Mesenchymal stem cell (in vitro differentiated cells and primary cell): ENCODE results near the gene MYF6.

Experiments
- DNase-seq: peaks from one replicate; pipeline ENCODE4 v3.0.0-alpha.2; 2013
- H2AFZ ChIP-seq: one replicate; pipeline ENCODE4 v1.6.1; 2013; ENCODE audit warnings: low read depth, mild to moderate bottlenecking, control low read depth, inconsistent platforms, low read length, moderate library complexity
- H2AK5ac ChIP-seq: 2 replicates; pipeline ENCODE4 v1.6.1; 2013; ENCODE audit warnings: low read length, moderate library complexity, mild to moderate bottlenecking, inconsistent platforms; ENCODE audit not compliant: severe bottlenecking
- H2BK120ac ChIP-seq: one replicate; pipeline ENCODE4 v1.6.1; 2013; ENCODE audit warnings: low read depth, mild to moderate bottlenecking, inconsistent platforms, low read length, moderate library complexity
- H2BK12ac ChIP-seq, 2 experiments: one replicate each; pipeline ENCODE4 v1.6.1; 2013; ENCODE audit warnings: inconsistent platforms in 2 of 2, low read length in 2 of 2, mild to moderate bottlenecking in 2 of 2, moderate library complexity in 2 of 2, control low read depth in 1 of 2
- H2BK15ac ChIP-seq: one replicate; pipeline ENCODE4 v1.6.1; 2013; ENCODE audit warnings: mild to moderate bottlenecking, low read depth, inconsistent platforms; ENCODE audit not compliant: poor library complexity, severe bottlenecking
- H2BK5ac ChIP-seq: 2 replicates; pipeline ENCODE4 v1.6.1; 2013; ENCODE audit warnings: low read depth, mild to moderate bottlenecking, low read length, control low read depth, inconsistent platforms; ENCODE audit not compliant: poor library complexity, severe bottlenecking
- H3K14ac ChIP-seq, 2 experiments: one replicate each; pipeline ENCODE4 v1.6.1; 2013; ENCODE audit warnings: inconsistent platforms in 2 of 2, low read length in 2 of 2, control low read depth in 1 of 2, mild to moderate bottlenecking in 1 of 2, moderate library complexity in 1 of 2
- H3K18ac ChIP-seq, 2 experiments: one replicate each; pipeline ENCODE4 v1.6.1; 2013; ENCODE audit warnings: inconsistent platforms in 2 of 2, low read length in 2 of 2, control low read depth in 1 of 2, low read depth in 1 of 2, mild to moderate bottlenecking in 1 of 2
- H3K23ac ChIP-seq, 2 experiments: one replicate each; pipeline ENCODE4 v1.6.1; 2013; ENCODE audit warnings: inconsistent platforms in 2 of 2, low read length in 2 of 2, mild to moderate bottlenecking in 2 of 2, moderate library complexity in 2 of 2, control low read depth in 1 of 2
- H3K27ac ChIP-seq: 2 replicates; pipeline ENCODE4 v1.5.1; 2013; ENCODE audit warnings: mild to moderate bottlenecking, moderate library complexity, low read length, control low read depth, inconsistent platforms; ENCODE audit not compliant: poor library complexity, severe bottlenecking
- H3K27me3 ChIP-seq, 2 experiments: 2 replicates each; pipeline versions ENCODE4 v1.6.1 to v1.7.0; 2013; ENCODE audit warnings: low read length in 2 of 2, mild to moderate bottlenecking in 2 of 2, moderate library complexity in 2 of 2, control low read depth in 1 of 2, inconsistent platforms in 1 of 2; ENCODE audit not compliant: control insufficient read depth in 1 of 2, insufficient read depth in 1 of 2
- H3K36me3 ChIP-seq, 2 experiments: 2 replicates each; pipeline versions ENCODE4 v1.6.1 to v1.7.0; 2013; ENCODE audit warnings: low read length in 2 of 2, control low read depth in 1 of 2, inconsistent platforms in 1 of 2, low read depth in 1 of 2, mild to moderate bottlenecking in 1 of 2; ENCODE audit not compliant: insufficient read depth in 2 of 2, control insufficient read depth in 1 of 2
- H3K4ac ChIP-seq, 2 experiments: one replicate each; pipeline ENCODE4 v1.6.1; 2013; ENCODE audit warnings: inconsistent platforms in 2 of 2, low read length in 2 of 2, mild to moderate bottlenecking in 2 of 2, moderate library complexity in 2 of 2, control low read depth in 1 of 2, low read depth in 1 of 2
- H3K4me1 ChIP-seq: 2 replicates; pipeline ENCODE4 v1.6.1; 2013; ENCODE audit warnings: low read depth, low read length, control low read depth; ENCODE audit not compliant: control insufficient read depth, insufficient read depth
- H3K4me2 ChIP-seq: 2 replicates; pipeline ENCODE4 v1.6.1; 2013; ENCODE audit warnings: low read length, mild to moderate bottlenecking, inconsistent platforms; ENCODE audit not compliant: poor library complexity, severe bottlenecking
- H3K4me3 ChIP-seq, 2 experiments: 2 replicates each; pipeline versions ENCODE4 v1.5.1 to v1.7.0; 2013; ENCODE audit warnings: low read length in 2 of 2, mild to moderate bottlenecking in 2 of 2, control low read depth in 1 of 2, low read depth in 1 of 2; ENCODE audit not compliant: insufficient read depth in 1 of 2
- H3K79me1 ChIP-seq: replicated peaks from 2 replicates; pipeline ENCODE4 v1.6.1; 2013; ENCODE audit warnings: mild to moderate bottlenecking, control low read depth, low read length, inconsistent platforms; ENCODE audit not compliant: poor library complexity, severe bottlenecking
- H3K9ac ChIP-seq: 2 replicates; pipeline ENCODE4 v1.7.0; 2013; ENCODE audit warnings: mild to moderate bottlenecking, low read length, moderate library complexity
- H3K9me3 ChIP-seq: 2 replicates; pipeline ENCODE4 v1.7.0; 2013; ENCODE audit warnings: mild to moderate bottlenecking, low read length; ENCODE audit not compliant: control insufficient read depth
- H4K8ac ChIP-seq: one replicate; pipeline ENCODE4 v1.6.1; 2013; ENCODE audit warnings: inconsistent platforms, mild to moderate bottlenecking, low read length, moderate library complexity
- H4K91ac ChIP-seq: one replicate; pipeline ENCODE4 v1.6.1; 2013; ENCODE audit warnings: mild to moderate bottlenecking, low read length, inconsistent platforms
- WGBS: methylation state at CpG from one replicate; pipeline ENCODE4 v1.1.7; 2013; ENCODE audit warnings: mixed read lengths; 5-methylcytosine and 5-hydroxymethylcytosine counted together

MYF6 gene

GRCh38 chr12:80690513-80690912 is 16.9 kb upstream of the MYF6 start:
- Histone ChIP-seq H2AFZ (no peak overlapping the region), H3K27me3 (no peaks in the 10 kb centered on the region), H3K9ac (no peak overlapping the region), H3K36me3 (no peaks in the 10 kb centered on the region), H3K27ac (no peak overlapping the region), H2BK15ac (no peak overlapping the region), H3K14ac (no peak overlapping the region), H2BK12ac (no peak overlapping the region), H2BK120ac (no peak overlapping the region), H4K91ac (no peak overlapping the region), H3K4me2 (no peak overlapping the region), H3K79me1 (no peaks in the 10 kb centered on the region), H2AK5ac (no peak overlapping the region), H2BK5ac (no peak overlapping the region), H4K8ac (no peak overlapping the region), H3K18ac (no peak overlapping the region), H3K4me3 (no peak overlapping the region), H3K4ac (no peak overlapping the region), H3K23ac (no peak overlapping the region), H3K9me3 (no peaks in the 10 kb centered on the region), H3K4me1 (no peaks in the 10 kb centered on the region)
- WGBS = 100% methylated on average over 1 of the region's 2 CpGs
- no peak for DNase-seq

DNA sequence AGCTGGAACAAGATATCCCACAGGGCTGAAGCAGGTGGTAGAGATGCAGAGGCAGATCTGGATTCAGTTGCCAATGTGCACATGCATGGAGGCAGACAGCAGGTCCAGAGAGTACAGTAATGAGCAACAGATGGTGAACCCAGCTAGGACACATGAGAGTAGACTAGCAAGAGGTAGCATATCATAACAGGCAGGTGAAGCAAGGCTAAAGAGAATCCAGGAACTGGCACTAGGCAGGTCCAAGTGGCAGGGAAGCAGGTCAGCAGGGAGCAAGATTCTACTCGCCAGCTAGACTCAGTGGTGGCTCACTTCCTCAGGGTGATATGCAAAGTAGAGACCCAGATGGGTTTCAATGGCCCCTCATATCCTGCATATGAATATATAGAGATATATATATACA is 15.3 kb upstream of the MYF6 start:
- no peak overlapping the region for H2BK120ac ChIP-seq
- no peak overlapping the region for H3K4me2 ChIP-seq
- no peaks in the 10 kb centered on the region for H3K79me1 ChIP-seq
- H3K27ac ChIP-seq = no peak overlapping the region
- H3K18ac ChIP-seq = no peak overlapping the region
- H4K8ac ChIP-seq = no peak overlapping the region
- no peak overlapping the region for H3K4ac ChIP-seq
- H2BK5ac ChIP-seq = no peak overlapping the region
- H3K4me1 ChIP-seq = no peaks in the 10 kb centered on the region
- no peak overlapping the region for H3K4me3 ChIP-seq
- H3K23ac ChIP-seq = no peak overlapping the region
- WGBS = 78% methylated on average over 1 of the region's 1 CpG
- H2BK15ac ChIP-seq = no peak overlapping the region
- H3K9ac ChIP-seq = no peak overlapping the region
- H2AFZ ChIP-seq = no peak overlapping the region
- H4K91ac ChIP-seq = no peak overlapping the region
- no peaks in the 10 kb centered on the region for H3K9me3 ChIP-seq
- H3K14ac ChIP-seq = no peak overlapping the region
- no peak overlapping the region for H2BK12ac ChIP-seq
- no peak for DNase-seq
- H3K27me3 ChIP-seq = no peaks in the 10 kb centered on the region
- H2AK5ac ChIP-seq = no peak overlapping the region
- no peaks in the 10 kb centered on the region for H3K36me3 ChIP-seq

- Histone ChIP-seq H3K27ac (no peak overlapping the region), H3K79me1 (no peaks in the 10 kb centered on the region), H3K4me3 (no peak overlapping the region), H3K9ac (no peak overlapping the region), H3K4ac (no peak overlapping the region), H4K8ac (no peak overlapping the region), H3K9me3 (no peaks in the 10 kb centered on the region), H2AFZ (no peak overlapping the region), H2AK5ac (no peak overlapping the region), H3K4me1 (no peaks in the 10 kb centered on the region), H3K27me3 (no peaks in the 10 kb centered on the region), H3K18ac (no peak overlapping the region), H2BK5ac (no peak overlapping the region), H2BK12ac (no peak overlapping the region), H3K14ac (no peak overlapping the region), H4K91ac (no peak overlapping the region), H3K4me2 (no peak overlapping the region), H3K36me3 (no peaks in the 10 kb centered on the region), H3K23ac (no peak overlapping the region), H2BK120ac (no peak overlapping the region), H2BK15ac (no peak overlapping the region)
- no peak for DNase-seq
- 59% methylated on average over 1 of the region's 2 CpGs for WGBS
Observed at GRCh38 chr12:80697270-80697887, 10.1 kb upstream of the MYF6 start.

- peaks cover 2% of the 10 kb centered on the region for H3K4me1 ChIP-seq
- no peaks in the 10 kb centered on the region for H3K27me3 ChIP-seq
- no peak overlapping the region for H3K4ac ChIP-seq
- no peak overlapping the region for H3K18ac ChIP-seq
- no peak overlapping the region for H2BK12ac ChIP-seq
- H4K8ac ChIP-seq = no peak overlapping the region
- H3K27ac ChIP-seq = no peak overlapping the region
- H3K36me3 ChIP-seq = no peaks in the 10 kb centered on the region
- no peak overlapping the region for H4K91ac ChIP-seq
- no peaks in the 10 kb centered on the region for H3K79me1 ChIP-seq
- H2AK5ac ChIP-seq = no peak overlapping the region
- no peaks in the 10 kb centered on the region for H3K9me3 ChIP-seq
- WGBS = 90% methylated on average over 7 of the region's 7 CpGs
- H2AFZ ChIP-seq = no peak overlapping the region
- DNase-seq = no peak
- no peak overlapping the region for H3K4me2 ChIP-seq
- H3K14ac ChIP-seq = no peak overlapping the region
- H2BK120ac ChIP-seq = no peak overlapping the region
- H3K23ac ChIP-seq = no peak overlapping the region
- H3K9ac ChIP-seq = no peak overlapping the region
- peak overlapping the region in 1 of 2 experiments; percentile 3 for H3K4me3 ChIP-seq
- no peak overlapping the region for H2BK5ac ChIP-seq
- no peak overlapping the region for H2BK15ac ChIP-seq
Observed at GRCh38 chr12:80698256-80698655, 9.2 kb upstream of the MYF6 start.
